Suprapubic skin (tissue), 4 donors: ENCODE measurements around the gene SGTA. TPM values are rescaled to one million over a fixed set of nuclear protein-coding genes. Genes with fewer than 3 reads are reported as not detected.
A peak's percentile ranks its signal among the peaks of the same experiment; 100 is the strongest.

Experiments
- DNase-seq, 2 donors: peaks; one replicate each; pipeline ENCODE4 v3.0.0-alpha.2; 2019; ENCODE audit warnings: low spot score in 2 of 2
- H3K27ac ChIP-seq: fragments of 200-600 bp; sonication (generic); one replicate; pipeline ENCODE4 v1.5.1; 2019
- H3K27me3 ChIP-seq: fragments of 200-600 bp; sonication (generic); one replicate; pipeline ENCODE4 v1.5.1; 2019
- H3K36me3 ChIP-seq: fragments of 200-600 bp; sonication (generic); one replicate; pipeline ENCODE4 v1.5.1; 2019
- H3K4me1 ChIP-seq: fragments of 200-600 bp; sonication (generic); one replicate; pipeline ENCODE4 v1.5.1; 2019
- H3K4me3 ChIP-seq: fragments of 200-600 bp; sonication (generic); one replicate; pipeline ENCODE4 v1.5.1; 2019; ENCODE audit warnings: mild to moderate bottlenecking
- H3K9me3 ChIP-seq: fragments of 200-600 bp; sonication (generic); one replicate; pipeline ENCODE4 v1.5.1; 2019
- CTCF ChIP-seq, 2 donors: fragments of 200-600 bp in 1 of 2; fragments of 450-650 bp in 1 of 2; sonication (generic) in 1 of 2; IDR thresholded peaks; one replicate each; pipeline ENCODE4 v1.5.1; 2016 to 2019; ENCODE audit warnings: antibody characterized with exemption in 2 of 2, mild to moderate bottlenecking in 1 of 2, moderate library complexity in 1 of 2
- EP300 ChIP-seq: sonication (generic); formaldehyde crosslinking; IDR thresholded peaks from one replicate; pipeline ENCODE4 v1.6.1; 2017; ENCODE audit warnings: antibody characterized with exemption
- POLR2A ChIP-seq, 2 donors: fragments of 450-650 bp; IDR thresholded peaks; one replicate each; pipeline ENCODE4 v1.6.1; 2017; ENCODE audit warnings: antibody characterized with exemption in 2 of 2, mild to moderate bottlenecking in 2 of 2, moderate library complexity in 2 of 2
- POLR2AphosphoS5 ChIP-seq, 3 donors: sonication (generic); formaldehyde crosslinking; IDR thresholded peaks; one replicate each; pipeline ENCODE4 v1.6.1; 2017; ENCODE audit warnings: antibody characterized with exemption in 3 of 3
- WGBS: methylation state at CpG from one replicate; pipeline ENCODE4 v1.1.5; 2018; 5-methylcytosine and 5-hydroxymethylcytosine counted together
- total RNA-seq, 4 donors: library from RNA; depleted of rRNA; stranded (reverse); fragments of >200 nt; gene quantifications; one replicate each; pipeline ENCODE4 v1.1.0, GENCODE V29; 2016

Gene SGTA
- total RNA-seq, 4 donors from 2014 or later = 29.1 to 48.9 (median 40.6) TPM

- Histone ChIP-seq H3K9me3 (no peaks in the 10 kb centered on the region), H3K4me1 (peaks cover 15% of the 10 kb centered on the region), H3K27me3 (no peaks in the 10 kb centered on the region), H3K27ac (no peak overlapping the region), H3K36me3 (peaks cover 24% of the 10 kb centered on the region), H3K4me3 (no peak overlapping the region)
- DNase-seq = no peak
- WGBS = 86% methylated on average over 22 of the region's 32 CpGs
- no peak for TF ChIP-seq CTCF (IDR thresholded peaks at IDR 0.05)
- TF ChIP-seq EP300 = no peak
- no peak for TF ChIP-seq POLR2A (IDR thresholded peaks at IDR 0.05)
- TF ChIP-seq POLR2AphosphoS5 (IDR thresholded peaks at IDR 0.05) = no peak
These were observed 7.6 kb upstream of the SGTA start for GRCh38 chr19:2790557-2791271.

GRCh38 chr19:2790194-2790556 is 7.1 kb upstream of the SGTA start:
- WGBS = 93% methylated on average over 13 of the region's 14 CpGs
- Histone ChIP-seq H3K27ac (no peak overlapping the region), H3K4me1 (peaks cover 17% of the 10 kb centered on the region), H3K36me3 (peaks cover 20% of the 10 kb centered on the region), H3K4me3 (no peak overlapping the region), H3K27me3 (no peaks in the 10 kb centered on the region), H3K9me3 (no peaks in the 10 kb centered on the region)
- no peak for TF ChIP-seq EP300
- TF ChIP-seq POLR2AphosphoS5 (IDR thresholded peaks at IDR 0.05) = no peak
- TF ChIP-seq CTCF (IDR thresholded peaks at IDR 0.05) = no peak
- TF ChIP-seq POLR2A (IDR thresholded peaks at IDR 0.05) = no peak
- no peak for DNase-seq

DNA sequence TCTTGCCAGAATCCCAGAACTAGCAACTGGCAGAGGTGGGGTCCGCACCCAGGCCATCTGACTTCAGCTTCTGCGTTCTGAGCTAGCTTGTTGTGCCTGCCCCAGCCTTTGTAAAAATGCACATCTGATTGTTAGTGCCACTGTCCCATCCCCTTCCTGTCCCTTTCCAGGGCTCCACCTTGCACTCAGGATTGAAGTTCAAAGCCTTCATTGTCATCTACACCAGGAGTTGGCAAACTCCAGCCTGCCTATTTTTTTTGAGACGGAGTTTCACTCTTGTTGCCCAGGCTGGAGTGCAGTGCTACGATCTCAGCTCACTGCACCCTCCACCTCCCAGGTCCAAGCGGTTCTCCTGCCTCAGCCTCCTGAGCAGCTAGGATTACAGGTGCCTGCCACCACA is 5.2 kb upstream of the SGTA start:
- no peaks in the 10 kb centered on the region for H3K27me3 ChIP-seq
- TF ChIP-seq POLR2A (IDR thresholded peaks at IDR 0.05) = no peak
- no peak for TF ChIP-seq POLR2AphosphoS5 (IDR thresholded peaks at IDR 0.05)
- no peak for TF ChIP-seq EP300
- no peak for TF ChIP-seq CTCF (IDR thresholded peaks at IDR 0.05)
- no peak for DNase-seq
- no peaks in the 10 kb centered on the region for H3K9me3 ChIP-seq
- H3K4me3 ChIP-seq = no peak overlapping the region
- peaks cover 35% of the 10 kb centered on the region for H3K4me1 ChIP-seq
- WGBS = 86% methylated on average over 5 of the region's 5 CpGs
- H3K36me3 ChIP-seq = peaks cover 15% of the 10 kb centered on the region
- no peak overlapping the region for H3K27ac ChIP-seq

- Histone ChIP-seq H3K27ac (no peak overlapping the region), H3K4me3 (no peak overlapping the region), H3K9me3 (no peaks in the 10 kb centered on the region), H3K27me3 (no peaks in the 10 kb centered on the region), H3K4me1 (peaks cover 41% of the 10 kb centered on the region), H3K36me3 (peaks cover 15% of the 10 kb centered on the region)
- no peak for TF ChIP-seq CTCF (IDR thresholded peaks at IDR 0.05)
- no peak for TF ChIP-seq POLR2AphosphoS5 (IDR thresholded peaks at IDR 0.05)
- 89% methylated on average over 8 of the region's 8 CpGs for WGBS
- no peak for DNase-seq
These were observed 4.0 kb upstream of the SGTA start for GRCh38 chr19:2787115-2787514.

- Histone ChIP-seq H3K36me3 (peaks cover 7% of the 10 kb centered on the region), H3K27me3 (no peaks in the 10 kb centered on the region), H3K9me3 (no peaks in the 10 kb centered on the region), H3K4me3 (peak within 1 kb of the TSS; percentile 97), H3K27ac (peak within 1 kb of the TSS; percentile 61), H3K4me1 (peaks cover 58% of the 10 kb centered on the region)
- TF ChIP-seq CTCF (IDR thresholded peaks at IDR 0.05) (no peak), EP300 (no peak), POLR2A (IDR thresholded peaks at IDR 0.05) (no peak), POLR2AphosphoS5 (IDR thresholded peaks at IDR 0.05) (peak in 1 of 3 donors; percentile 33)
- peak; percentile 99 for DNase-seq
- WGBS = under 1% methylated on average over 33 of the region's 78 CpGs
These were observed 2.3 kb upstream of the SGTA start, which contains the start of gene THOP1 for GRCh38 chr19:2785244-2785997. TSS of gene THOP1 (plus strand) at chr19:2785503. CDS start at chr19:2785663, 160 bp downstream.
